GM18502 (cell line): Measurements from ENCODE around the gene HSPBP1.

Experiments used
- ATAC-seq: cut with Tn5 transposase; IDR thresholded peaks from one replicate; pipeline ENCODE4 v1.9.1; 2021; ENCODE audit warnings: mild to moderate bottlenecking; ENCODE audit not compliant: unreplicated experiment, poor library complexity

HSPBP1 gene

DNA sequence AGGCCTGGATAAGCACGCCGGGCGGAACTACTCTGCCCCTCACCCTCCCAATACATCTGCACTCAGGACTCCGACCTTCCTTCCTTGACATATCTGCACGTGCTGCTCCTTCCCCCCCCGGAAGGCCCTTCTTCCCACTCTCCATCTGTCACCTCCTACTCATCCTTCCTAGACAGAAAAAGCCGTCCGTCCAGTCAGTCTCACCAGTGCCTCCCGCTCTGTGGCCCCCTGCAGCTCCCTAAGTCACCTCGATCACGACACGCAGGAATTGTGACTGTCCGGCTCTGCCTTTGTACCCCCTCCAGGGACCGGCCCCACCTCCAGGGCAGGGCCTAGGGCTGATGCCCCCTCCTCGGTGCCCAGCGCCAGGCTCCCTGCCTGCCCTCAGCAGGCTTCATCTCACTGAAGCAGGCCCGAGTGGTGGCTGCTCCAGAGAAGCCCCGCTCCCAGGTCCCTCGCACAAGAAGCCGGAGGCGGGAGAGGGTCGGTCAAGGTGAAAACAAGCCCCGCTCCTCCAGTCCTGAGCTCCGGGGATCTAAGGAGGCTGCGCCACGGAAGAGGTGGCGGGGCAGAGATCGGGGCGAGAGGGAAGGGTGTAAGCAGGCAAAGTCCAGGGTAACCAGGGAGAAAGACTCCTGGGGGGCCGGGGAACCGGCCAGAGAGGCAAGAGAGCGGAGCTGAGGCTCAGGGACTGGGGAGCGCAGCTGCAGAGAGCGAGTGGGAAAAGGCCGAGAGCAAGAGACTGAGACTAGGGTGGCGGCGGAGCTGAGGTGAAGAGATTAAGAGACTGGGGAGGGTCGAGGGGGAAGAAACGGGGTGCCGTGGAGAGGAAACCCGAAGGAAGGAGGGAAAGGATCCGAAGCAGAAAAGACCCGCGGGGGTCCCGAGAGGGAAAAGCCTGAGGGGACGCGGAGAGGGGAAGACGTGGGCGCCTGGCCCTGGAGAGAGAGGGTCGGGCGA, 22.2 kb downstream of the HSPBP1 start:
- ATAC-seq = no peak

DNA sequence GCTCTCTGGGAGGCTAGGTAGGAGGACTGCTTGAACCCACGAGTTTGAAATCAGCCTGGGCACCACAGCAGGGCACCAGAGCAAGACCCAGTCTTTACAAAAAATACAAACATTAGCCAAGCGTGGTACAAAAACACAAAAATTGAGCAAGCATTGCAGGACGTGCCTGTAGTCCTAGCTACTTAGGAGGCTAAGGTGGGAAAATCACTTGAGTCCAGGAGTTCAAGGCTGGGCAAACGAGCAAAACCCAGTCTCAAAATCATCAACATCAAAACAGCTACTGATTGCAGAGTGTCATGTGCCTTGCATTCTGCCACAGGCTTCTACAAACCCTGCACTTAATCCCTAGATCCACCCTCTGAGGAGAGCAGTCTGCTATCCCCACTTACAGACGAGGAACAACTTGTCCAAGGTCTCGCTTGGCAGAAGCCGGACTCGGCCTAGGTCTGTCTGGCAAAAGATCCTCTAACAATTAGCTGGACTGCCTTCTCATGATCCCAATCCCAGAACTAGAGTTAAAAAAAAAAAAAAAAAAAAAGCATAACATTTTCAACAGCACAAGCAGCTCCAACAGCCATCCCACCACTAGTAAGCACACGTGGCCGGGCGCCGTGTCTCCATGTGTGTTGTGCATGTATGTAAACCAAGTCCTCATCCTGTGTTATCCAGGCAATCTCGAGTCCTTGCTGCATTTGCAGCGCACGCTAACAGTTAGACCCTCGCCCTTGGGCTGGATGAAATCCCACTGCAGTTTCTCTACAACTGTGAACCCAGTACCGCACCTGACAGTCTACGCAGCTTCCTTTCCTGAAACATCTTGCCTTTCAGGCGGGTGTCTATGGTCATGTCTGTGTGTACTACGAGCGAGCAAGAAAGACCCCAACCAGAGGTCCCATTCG, 23.1 kb downstream of the HSPBP1 start:
- no peak for ATAC-seq

DNA sequence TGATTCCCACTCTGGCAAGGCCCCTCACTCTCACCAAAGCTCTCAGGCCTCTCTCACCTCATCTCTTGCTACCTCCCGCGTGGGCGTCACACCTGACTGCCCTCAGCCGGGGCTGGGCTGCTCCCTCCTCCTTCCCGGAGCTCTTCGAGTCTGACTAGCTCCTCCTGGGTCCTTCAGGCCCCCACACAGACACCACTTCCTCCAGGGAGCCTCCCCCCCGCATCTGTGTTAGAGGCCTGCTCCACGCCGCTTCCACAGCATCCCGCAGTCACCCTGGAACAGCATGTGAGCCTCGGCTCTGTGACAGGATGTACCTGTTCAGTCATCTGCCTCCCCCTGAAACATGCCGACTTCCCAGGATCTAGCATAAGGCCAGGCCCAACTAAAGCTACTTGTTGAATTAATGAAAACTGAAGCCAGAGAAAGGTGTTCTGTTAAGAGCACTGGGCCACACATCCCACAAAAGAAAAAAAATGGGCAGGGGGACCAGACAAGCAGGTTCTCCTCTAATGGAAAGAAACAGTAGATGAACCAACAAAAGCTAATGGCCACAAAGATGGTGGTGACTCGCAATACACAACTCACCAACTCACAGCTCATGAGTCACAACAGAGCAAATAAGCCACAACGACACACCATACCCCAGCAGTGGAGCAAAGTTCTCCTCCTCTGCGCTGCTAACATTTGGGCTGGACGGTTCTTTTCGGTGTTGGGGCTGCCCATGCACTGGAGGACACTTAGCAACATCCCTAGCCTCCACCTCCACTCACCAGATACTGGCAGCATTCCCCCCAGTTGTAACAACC, 24.1 kb downstream of the HSPBP1 start:
- no peak for ATAC-seq

DNA sequence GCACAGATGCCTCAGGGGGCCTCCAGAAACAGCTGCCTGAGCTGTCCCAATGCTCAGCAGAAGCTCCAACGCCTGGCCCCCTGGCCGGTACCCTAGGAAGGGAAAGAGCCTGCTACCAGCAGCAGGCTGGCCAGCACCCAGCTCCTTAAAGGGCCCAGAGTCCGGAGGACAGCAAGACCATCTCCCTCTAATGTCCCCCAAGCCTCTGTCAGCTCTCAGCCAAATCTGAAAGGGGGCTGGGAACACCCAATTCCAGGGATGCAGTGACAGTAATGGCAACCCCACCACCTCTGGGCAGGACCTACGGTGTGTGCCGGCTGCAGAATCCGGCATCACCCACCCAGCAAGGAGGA, 25.3 kb downstream of the HSPBP1 start:
- no peak for ATAC-seq

DNA sequence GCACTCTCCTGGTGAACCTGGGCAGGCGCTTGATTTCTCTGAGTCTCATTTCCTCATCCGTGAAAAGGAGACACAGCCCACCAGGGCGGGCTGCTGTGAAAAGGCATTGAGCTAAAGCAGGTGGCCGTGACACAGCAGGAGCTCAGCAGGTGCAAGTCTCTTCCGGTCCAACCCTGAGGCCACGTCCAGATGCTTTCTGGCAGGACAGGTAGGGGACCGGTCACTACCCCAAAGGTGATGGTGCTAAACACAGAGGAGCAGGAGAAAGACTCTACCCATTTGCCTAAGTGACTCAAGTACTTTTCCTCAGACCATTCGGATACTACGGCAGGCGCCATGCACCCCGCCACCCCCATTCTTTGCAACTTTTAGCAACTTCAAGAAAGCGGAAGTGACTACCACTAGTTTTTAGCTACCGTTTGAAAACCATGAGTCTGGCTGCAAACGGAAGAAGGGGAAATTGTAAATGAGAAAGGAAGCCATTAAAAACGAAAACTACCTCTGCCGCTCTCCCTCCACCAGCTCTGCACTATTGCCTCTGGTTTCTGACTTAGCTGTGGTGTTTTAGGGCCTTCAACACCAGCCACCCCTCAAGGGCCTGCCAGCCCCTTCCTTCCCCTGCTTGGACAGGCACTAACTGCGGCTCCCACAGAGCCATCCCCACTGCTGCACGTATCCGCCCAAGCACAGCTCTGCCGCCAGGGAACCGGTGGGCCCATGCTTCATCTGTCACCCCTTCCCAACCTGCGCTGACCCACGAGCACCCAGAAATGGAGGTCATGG, 25.9 kb downstream of the HSPBP1 start:
- ATAC-seq = peak; percentile 38

DNA sequence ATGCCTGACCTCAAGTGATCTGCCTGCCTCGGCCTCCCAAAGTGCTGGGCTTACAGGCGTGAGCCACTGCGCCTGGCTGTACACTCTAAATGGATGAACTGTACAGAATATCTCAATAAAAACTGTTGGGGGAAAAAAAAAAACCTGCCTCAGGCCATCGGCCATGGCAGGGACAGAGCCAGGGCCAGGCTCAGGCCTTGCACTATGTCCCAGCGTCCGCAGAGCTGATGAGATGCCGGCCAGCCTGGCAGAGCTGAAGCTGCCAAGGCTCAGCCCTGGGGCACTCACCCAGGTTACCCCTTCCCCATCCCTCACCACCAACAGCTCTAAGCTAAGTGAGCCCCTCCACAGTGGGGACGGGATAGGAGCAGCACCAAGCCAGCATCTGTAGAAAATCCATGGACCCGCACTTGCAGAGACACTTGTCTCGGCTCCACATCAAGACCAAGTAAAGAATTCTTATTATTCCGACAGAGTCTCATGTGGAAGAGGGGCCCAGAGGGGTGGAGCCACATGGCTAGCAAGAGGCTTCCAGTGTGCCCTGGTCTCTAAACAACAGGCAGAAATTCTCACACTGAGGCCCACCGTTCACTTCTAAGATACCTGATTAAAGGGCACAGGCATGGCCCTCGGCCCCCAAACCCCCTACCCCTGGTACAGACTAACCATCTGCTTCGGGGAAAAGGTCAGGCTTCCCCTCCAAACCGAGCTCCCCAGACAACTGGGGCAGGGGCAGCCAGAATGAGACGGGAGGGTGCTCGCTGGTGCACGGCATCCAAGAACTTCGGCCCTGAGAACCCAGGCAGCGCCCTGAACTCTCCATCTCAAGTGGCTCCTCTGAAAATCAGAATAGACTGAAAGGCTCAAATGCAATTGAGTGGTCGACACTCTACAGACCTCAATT, 26.9 kb downstream of the HSPBP1 start:
- no peak for ATAC-seq

DNA sequence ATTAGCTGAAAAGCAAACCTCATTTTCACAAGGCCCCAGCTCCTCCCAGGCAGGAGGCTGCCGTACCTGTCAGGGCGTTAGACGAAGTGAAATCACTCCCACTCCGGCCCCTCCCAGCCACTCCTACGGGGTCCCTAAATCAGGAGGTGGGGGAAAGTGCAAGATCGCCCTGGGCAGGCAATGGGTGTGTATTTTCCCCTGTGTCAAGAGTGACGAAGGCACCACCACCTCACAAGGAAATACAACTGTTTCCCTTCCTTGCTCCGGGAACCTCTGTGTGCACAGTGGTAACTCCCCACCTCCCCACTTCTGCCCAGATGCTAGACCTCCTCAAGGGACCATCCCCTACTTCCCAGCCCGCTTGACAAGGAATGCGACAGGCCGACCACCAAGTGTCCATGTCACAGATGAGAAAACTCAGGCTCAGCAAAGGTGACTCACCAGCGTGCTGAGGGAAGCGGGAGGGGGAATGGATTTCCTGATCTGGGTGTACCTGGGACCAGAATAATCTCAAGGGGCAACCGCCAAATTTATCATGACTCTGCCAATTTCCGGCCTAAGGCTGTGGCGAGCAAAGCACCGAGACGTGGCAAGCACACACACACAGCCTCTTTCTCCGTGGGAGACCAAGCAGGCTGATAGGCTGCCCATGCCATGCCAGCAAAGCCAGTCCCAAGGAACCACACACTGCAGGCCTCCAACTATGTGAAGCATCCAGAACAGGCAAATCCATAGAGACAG, 28.4 kb downstream of the HSPBP1 start:
- ATAC-seq = no peak

DNA sequence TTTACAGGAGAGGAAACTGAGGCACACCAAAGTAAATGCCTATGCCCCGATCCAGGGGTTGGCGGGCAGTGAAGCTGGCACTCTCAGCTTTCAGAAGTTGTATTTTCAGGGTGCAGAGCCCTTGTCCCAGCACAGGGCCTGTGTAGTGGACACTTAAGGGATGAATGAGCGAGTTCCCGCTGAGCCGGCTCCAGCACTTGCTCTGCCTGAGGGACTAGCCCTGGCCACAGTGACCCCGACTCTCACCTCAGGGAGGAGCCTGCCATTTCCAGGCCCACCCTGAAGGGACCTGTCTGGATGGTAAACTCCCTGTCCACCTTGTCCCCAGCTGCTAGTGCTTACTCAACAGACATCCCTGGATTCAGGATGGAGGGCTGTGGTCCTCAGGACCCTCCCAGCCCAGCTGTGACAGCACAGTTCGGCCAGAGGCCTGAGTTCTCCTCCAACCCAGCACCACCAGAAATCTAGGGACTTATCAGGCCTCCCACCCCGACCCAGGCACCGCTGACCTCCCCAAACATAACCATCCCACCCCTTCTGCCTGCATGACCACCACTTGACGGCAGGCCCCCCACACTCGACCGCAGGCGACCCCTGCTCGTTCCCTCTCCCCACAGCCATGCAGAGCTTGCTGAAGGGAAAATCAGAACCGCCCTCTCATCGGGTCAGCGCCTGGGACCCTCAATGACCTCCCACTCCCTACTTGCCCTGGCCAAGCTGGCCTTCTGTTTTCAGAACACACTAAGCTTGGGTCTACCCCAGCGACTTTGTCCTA, 29.5 kb downstream of the HSPBP1 start:
- no peak for ATAC-seq

DNA sequence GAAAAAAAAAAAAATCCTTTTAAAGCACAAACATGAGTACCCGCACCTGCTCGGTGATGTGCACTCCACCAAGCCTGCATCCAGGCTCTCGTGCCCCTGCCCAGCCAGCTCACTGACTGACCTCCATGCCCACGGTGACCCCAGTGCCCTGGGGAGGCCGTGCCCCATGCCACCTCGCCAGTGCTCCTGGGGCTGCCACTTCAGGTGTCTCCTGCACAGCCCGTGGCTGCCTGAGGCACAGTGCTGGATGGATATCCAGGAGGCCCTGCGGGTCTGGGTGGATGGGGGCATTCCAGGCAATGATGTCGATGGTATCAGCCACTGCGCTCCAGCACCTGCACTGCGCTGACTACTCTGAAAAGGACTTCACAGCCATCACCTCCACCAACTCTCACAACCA, 30.1 kb downstream of the HSPBP1 start:
- no peak for ATAC-seq

DNA sequence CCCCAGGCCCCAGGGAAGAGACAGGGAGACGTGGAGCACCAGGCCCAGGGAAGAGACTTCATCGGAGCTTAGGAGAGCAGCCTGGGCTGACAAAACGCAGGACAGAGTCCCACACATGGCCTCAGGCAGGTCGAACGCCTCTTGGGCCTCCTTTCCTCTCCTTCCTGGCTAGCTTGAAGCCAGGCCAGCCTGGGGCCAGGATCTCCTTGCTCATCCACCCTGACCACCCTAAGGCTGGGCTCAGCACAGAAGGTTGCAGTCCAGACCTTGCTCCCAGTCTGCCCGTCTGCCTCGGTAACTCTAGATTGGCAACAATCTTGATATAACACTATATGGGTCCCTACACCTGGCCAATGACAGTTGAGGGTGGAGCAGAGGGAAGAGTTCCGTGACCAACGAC, 31.2 kb downstream of the HSPBP1 start:
- ATAC-seq = no peak

DNA sequence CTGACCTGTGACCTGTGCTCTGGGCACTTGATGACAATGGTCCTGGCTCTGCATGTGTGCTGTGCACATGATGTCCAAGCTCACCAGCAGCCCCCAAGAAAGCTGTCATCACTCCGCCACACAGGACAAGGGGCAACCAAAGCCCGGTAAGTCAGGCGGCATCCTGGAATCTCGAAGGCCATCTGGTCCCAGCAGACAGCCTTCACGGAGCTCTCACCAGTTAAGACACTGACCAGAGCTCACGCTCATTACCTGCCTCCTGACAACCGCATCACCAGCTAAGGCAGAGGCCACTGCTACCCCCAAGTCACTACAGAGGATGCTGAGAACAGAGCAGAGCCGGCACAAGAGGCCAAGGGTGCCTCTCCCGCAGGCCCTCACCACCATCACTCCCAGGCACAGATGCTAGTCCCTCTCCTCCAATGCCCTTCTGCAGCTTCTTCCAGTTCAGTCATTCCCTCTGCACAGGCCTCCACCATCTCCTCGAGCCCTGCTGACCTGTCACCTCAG, 31.7 kb downstream of the HSPBP1 start:
- ATAC-seq = no peak

DNA sequence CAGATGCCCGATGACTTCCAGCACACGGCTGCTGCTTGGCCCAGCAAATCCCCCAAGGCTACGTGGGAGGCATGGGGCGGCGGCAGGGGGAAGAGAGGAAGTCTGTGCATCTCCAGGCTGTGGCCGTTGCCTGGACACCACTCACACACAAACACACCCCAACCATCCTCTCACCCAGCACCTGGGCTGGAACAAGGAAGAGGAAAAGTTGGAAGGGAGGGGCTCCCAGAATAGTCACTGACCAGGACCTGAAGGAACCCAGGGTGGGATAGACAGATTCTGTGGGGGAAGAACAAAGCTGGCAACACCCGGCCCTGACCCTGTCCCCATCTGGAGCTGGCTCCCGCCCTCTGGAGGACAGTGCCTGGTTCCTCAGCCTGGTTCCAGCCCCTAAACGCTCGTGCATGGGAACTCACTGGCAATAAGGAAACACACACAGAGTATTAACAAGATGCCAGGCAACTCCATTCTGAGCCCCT, 32.2 kb downstream of the HSPBP1 start:
- no peak for ATAC-seq

DNA sequence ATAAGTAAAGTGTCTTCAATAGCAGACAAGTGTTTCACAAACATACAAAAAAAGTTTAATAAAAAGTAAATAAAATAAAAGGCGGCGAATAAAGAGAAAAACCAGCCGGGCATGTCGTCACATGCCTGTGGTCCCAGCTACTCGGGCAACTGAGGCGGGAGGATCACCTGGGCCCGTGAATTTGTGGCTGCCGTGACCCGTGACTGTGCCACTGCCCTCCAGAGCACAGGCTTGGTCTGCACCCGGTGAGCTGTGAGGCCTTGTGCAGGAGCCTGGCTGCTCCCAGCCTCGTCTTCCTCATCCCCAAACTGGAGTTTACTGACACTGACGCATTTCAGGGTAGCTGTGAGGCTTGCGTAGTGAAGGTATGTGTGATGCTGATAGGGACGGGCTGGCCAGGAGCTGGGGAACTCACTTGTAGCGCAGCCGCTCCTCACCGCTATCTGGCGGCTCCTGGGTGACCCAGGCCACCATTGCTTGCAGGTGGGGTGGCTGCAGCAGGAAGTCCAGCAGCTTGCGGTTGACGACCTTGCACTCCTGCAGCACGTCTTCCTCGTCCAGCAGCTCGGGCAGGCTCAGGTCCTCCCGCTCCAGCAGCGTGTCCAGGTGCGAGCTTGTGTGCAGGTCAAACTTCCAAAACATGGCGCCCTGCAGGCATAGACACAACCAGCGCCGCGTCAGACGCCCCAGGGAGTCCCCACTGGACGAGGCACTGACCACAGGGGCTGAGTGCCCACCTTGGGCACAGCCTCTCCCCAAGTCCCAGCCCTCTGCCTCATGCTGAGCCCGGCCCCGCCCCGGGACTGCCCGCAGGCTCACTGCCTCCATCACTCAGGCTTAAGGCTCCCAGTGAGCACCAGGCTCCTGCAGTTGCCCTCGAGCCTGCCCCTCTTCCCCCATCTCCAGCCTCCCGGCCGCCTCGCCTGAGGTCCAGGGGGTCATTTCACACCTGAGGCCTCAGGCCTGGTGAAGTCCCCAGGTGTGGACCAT, 33.2 kb downstream of the HSPBP1 start:
- no peak for ATAC-seq

DNA sequence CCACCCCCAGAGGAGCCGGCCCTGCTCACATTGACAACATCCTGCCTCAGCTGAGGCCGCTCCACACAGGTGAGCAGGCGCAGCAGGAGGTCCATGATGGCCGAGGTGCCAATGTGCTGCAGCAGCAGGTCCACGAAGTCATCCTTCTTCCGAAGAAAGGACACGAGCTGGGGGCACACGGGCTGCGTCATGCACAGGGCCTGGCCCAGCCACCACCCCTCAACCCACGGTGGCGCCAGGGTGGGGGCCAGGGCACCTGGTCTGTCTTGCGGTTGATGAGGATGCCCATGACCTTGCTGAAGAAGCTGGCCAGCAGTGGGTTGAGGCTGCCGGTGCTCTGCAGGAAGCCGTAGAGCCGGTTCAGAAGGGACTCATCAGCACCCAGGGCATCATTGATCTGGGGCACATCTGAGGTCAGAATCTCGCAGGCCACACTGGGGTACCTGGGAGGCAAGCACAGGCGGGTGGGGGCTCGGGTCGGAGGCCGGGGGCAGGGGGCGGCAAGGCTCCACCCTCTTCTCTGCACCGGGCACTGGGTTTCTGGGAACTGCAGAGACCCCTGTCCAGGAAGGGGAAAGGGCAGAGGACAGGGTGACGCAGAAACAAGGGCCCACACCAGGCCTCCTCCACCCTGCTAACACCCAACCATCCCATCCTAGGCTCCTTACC, 34.5 kb downstream of the HSPBP1 start:
- no peak for ATAC-seq

DNA sequence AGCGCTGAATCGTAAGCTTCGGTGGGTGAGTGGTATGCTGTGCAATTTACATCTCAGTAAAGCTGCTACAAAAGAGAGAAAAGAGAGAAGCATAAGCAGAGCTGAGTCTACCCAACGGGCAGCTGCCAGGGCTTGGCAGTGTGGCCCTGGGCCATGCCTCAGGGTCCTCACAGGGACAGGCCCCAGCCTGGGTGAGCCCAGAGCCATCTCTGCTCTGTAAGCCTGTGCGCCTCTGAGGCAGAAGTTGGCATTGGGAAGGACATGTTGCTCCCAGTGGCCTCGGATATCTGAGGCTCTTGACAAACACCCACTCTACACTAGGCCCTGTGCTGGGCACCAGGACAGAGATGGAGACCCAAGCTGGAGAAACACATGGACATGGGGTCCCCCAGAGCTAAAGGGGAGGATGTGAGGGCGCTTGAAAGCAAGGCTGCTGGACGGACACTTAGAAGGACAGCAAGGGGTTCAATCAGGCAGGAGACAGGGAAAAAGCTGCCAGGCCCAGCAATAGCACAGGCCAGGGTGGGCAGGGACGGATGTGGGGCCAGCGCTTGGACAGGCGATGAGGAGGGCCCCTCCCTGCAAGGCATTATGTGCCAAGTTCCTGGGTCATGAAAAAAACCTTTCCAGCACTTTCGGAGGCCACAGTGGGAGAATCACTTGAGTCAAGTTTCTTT, 35.8 kb downstream of the HSPBP1 start:
- ATAC-seq = no peak
